HG02763 (cell line): ENCODE measurements around the gene GUCY2C.

ENCODE experiments used
- ATAC-seq: cut with Tn5 transposase; IDR thresholded peaks from one replicate; pipeline ENCODE4 v1.9.1; 2021; ENCODE audit warnings: mild to moderate bottlenecking, moderate library complexity; ENCODE audit not compliant: unreplicated experiment

GUCY2C gene

DNA sequence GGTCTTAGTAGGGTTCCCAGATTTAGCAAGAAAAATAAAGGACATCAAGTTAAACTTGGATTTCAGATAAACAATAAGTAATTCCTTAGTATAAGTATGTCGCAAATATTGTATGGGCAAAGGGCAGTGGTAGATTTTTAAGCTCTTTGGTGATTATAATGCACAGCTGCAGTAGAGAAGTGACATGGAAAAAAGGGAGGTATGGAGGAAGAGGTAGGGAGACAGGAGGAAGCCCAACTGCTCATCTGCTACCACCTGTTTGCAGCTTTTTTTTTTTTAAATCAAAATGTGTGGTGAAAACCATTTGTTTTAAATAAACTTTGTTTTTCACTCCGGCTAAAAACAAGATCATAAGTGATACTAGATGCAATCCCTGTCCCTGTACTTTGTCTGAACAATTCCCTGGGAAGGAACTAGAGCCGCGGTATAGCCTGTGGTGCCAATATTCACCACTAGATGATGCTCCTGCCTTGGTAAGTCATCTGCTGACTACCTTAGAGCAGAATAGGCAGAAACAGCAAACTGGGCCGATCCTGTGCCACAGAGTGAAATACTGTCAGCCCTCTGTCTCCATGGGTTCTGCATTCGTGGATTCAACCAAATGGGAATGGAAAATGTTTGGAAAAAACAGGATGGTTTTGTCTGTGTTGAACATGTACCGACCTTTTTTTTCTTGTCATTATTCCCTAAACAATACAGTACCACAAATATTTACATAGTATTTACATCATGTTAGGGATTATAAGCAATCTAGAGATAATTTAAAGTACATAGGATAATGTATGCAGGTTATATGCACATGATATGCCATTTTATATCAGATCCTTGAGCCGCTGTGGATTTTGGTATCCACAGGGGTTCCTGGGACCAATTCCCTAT is 66.3 kb downstream of the GUCY2C start:
- ATAC-seq: peak; percentile 95

DNA sequence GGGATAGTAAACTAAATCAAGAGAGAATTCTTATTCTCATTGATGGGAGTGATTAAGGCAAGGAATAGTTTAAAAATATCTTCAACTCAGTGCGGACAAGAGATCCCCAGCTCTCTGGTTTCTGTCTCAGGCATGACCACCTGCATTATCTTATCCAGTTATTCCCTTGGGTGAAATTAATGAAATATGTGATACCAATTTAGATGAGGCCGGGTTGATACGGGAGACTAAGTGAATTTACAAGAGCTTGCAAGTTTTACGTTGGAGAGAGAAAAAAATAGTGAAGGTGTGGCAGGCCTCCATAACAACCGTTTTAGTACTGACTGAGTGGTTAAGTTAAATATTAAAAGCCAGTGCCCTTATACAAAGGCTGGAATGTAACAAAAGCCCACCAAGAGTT is 67.6 kb downstream of the GUCY2C start:
- no peak for ATAC-seq

DNA sequence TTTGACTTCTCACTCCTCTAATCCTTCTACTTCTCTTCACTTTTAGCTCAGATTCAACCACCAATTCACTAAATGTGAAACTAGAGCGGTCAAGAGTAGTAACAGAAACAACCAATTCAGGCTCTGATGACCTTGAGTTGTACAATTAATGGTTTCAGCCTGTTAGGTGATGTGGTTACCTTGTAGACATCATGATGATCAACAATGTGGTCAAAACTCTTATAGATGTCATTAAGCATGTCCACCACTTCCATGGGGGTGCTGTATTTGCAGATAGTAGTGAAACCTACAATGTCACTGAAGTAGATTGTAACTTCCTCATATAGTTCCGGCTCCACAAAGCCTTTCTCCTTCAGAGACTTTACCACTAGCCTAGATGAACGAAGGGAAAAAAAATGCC is 74.6 kb downstream of the GUCY2C start:
- ATAC-seq: peak; percentile 66

DNA sequence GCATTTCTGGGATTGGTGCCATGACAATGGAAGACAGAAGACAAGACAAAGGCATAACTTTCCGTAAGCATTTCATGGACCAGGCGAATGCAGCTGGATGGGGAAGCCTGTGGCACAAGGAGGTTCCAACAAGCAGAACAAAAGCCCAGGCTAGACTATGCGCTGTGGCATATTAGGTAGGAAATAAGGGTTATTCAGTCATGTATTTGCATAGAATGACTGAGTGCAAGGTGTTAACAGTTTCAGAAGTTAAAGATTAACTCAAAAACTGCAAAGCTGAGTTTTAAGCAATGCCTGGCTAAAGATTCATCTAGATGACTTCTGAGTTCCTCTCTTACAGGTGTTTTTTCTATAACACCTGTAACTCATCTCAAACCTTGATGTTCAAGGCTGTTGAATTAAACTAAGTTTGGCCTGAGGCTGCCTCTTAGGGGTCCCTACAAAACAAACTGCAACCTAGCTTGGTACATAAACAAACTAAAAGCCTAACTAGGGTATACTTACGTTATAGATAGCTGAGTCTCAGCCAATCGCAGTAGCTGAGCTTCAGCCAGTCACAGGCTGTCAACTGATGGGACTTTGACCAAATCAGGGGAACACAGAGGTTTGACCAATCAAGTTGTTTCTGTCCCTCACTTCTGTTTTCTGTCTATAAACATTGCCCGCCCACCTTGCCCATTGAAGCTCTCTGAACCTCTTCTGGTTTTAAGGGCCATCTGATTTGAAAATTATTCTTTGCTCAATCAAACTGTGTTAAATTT is 76.5 kb downstream of the GUCY2C start:
- peak; percentile 68 for ATAC-seq

DNA sequence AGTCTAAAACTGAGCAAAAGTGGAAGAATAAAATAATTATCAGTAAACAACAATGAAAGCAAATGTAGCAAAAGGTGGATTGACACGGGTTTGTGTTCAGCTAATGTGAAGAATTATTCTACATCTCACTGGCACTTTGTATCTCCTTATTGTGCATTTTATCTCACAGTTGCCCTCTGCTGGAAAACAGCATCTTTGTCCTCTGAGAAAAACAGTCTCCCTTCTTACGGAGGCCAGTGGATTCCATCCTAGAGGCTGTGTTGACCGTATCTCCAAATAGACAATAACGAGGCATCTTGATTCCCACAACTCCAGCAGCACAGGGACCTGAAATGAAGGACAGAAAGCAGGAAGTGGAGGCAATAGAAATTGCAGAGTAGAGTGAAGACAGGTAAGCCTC is 77.4 kb downstream of the GUCY2C start:
- ATAC-seq: no peak

DNA sequence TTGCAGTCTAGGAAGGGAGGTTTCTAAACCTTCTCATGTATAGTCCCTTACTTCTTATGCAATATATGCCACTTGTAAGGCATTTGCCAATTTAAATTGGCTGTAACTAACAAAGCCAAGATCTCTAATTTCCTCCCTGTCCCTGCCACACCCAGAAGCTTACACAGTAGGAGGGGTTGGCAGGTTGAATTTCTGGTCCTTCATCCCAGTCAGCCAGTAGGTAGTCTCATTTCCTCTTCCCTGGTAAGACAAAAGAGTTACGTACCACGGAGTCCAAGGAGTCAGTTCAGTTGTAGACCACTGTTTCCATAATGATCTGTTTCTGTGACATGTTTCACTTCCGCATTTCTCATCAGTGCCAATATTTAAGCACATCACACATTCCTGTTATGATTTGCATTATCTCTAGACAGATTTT is 81.7 kb downstream of the GUCY2C start:
- peak; percentile 36 for ATAC-seq

DNA sequence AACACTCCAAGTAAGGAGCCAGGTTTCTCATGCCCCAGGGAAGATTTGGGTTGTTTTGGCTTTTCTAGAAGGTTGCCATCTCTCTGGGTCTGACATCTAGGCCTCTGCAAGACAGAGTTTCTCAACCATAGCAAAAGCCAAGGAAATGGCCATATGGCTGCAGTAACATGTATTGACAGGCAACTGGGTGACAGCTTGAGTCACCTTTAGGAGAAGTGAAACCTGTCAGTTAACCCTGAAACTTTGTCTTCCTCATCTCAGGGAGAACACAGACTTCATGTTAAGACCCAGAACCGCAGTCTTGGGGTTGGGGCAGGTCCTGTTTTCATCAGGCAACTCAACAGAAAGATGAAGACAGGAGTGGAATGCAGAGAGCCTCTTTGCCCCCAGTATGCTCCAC is 82.7 kb downstream of the GUCY2C start:
- peak; percentile 99 for ATAC-seq

DNA sequence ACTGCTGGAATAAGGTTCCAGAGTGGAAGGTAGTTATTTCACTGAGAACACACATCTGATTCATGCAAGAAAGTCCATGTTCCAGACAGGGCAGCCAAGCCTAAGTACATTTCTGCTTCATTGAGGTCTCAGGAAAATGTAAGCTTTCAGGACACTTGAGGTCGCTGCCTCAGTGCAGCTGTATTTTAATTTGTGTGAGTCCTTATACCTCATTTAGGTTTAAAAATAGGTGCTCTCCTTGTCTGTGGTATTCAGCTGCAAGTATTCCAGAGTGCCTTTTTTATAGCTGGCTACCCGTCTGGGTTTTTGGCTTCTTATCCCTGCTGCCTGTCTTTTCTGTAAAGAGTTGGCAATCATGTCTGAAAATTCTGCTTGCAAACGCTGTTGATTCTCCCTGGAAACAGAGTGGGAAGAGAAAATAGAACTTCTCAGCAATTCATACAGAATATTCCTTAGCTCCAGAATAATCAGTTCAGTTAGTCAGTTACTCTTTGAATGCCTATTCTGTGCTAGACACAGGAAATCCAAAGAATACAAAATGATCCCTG is 83.4 kb downstream of the GUCY2C start:
- ATAC-seq: no peak

DNA sequence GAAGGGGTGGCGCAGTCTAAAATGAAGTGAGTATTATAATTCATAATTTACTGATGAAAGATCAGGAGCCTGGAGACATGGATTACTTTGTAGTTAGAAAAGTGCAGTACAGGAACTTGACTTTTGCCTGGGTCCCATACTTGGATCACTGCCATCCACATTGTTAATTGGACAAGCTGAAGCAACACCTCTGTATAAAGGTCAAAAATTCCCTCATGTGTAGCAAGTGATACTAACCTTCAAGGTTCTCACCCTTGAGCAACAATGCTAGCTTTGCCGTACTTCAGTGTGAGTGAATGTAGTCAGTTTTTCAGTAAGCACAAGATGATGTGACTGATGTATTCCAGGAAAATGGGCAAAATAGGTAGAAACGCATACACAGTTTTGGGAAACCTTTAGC is 84.1 kb downstream of the GUCY2C start:
- ATAC-seq: no peak

DNA sequence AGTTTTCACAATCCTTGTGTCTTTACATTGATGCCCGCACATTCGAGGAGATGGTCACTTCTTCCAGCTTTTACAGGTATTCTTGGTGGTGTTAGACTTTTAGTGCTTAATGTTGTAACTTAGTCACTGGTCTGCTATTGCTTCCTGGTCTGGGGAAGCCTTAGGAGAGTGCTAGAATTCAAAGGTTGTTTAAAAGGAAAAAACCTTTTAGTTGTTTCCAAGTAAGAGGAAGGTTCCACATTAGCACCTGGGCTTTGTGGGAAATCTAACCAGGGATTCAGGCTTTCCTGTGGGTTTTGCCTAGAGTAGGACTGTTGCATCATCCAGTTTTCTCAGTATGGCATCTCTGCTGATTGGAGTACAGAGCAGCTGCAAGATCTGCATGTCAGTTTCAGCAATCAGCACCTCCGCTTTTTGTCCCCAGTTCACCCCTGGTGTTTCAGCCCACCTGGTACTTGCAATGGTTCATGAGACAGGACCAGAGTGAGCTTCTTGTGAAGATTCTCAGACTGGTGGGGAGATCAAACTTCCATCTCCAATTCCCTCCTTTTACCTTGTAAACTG is 84.7 kb downstream of the GUCY2C start:
- no peak for ATAC-seq

DNA sequence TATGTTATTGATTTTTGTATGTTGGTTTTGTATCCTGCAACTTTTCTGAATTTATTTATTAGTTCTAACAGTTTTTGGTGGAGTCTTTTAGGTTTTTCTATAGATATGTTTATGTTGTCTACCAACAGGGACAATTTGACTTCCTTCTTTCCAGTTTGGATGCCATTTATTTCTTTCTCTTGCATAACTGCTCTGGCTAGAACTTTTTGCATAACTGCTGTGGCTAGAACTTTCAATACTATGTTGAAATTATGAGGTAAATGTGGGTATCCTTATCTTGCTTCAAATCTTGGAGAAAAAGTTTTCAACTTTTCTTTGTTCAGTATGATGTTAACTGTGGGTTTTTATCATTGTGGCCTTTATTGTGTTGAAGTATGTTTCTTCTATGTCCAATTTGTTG is 88.8 kb downstream of the GUCY2C start:
- no peak for ATAC-seq

DNA sequence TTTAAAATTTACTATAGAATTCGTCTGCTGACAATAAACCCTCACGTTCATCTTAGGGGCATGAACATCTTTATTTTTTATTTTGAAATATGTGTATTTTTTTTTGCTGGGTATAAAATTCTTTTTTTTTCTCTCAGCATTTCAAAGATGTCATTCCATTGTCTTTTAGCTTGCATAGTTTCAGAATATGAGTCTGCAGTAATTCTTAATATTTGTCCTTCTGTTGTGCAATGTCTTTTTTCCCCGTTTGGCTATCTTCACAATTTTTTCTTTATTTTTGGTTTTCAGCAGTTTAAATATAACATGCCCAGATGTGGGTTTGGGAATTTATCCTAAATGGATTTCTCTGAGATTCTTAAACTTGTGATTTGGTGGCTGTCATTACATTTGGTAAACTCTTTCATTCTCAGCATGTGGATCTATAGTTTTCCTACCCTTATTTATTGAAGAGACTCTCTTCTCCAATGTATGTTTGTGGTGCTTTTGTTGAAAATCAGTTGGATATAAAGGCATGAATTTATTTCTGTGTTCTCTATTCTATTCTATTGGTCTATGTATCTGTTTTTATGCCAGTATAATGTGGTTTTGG is 90.9 kb downstream of the GUCY2C start:
- ATAC-seq: no peak

DNA sequence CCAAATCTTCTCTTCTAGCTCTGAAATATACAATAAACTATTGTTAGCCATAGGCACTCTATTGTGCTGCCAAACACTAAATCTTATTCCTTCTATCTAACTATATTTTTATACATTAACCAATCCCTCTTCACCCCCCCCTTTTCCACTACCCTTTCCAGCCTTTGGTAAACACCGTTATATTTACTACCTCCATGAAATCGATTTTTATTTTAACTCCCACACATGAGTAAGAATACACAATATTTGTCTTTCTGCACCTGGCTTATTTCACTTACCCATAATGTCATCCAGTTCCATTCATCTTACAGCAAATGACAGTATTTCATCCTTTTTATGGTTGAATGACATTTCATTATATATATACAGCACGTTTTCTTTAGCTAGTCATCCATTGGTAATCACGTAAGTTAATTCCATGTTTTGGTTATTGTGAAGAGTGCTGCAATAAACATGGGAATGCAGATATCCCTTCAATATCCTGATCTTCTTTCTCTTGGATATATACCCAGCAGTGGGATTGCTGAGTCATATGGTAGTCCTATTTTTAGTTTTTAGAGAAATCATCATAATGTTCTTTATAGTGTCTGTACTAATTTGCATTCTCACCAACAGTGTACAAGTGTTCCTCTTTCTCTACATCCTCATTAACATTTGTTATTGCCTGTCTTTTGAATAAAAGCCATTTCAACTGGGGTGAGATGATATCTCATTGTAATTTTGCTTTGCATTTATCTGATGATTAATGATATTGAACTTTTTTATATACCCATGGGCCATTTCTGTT is 94.5 kb downstream of the GUCY2C start:
- no peak for ATAC-seq

DNA sequence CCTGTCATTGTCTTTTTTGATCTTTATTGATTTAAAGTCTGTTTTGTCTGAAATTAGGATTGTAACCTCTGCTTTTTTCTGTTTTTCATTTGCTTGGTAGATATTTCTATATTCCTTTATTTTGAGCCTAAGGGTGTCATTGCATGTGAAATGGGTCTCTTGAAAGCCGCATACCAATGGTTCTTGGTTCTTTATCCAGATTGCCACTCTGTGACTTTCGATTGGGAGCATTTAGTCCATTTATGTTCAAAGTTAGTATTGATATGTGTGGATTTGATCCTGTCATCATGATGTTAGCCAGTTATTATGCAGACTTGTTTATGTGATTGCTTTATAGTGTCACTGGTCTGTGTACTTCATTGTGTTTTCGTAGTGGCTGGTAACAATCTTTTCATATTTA is 98.9 kb downstream of the GUCY2C start:
- ATAC-seq: no peak

DNA sequence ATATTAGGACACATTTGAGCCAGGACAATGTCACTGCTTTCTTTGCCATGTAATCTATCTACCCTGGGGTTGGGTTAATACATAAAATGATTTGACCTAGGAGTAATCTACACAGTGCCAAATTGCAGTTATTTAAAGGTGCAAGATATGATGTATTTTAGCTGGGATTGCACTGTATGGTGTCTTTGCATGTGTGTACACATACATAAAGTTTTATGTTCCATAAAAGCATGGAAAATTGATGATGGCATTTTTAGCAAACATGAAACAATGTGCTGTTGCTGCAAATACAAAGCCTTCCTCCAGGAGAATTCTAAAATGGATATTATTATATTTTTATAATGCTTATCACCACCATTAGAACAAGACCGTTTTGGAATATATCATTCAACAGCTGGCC is 104.7 kb downstream of the GUCY2C start:
- ATAC-seq: no peak

DNA sequence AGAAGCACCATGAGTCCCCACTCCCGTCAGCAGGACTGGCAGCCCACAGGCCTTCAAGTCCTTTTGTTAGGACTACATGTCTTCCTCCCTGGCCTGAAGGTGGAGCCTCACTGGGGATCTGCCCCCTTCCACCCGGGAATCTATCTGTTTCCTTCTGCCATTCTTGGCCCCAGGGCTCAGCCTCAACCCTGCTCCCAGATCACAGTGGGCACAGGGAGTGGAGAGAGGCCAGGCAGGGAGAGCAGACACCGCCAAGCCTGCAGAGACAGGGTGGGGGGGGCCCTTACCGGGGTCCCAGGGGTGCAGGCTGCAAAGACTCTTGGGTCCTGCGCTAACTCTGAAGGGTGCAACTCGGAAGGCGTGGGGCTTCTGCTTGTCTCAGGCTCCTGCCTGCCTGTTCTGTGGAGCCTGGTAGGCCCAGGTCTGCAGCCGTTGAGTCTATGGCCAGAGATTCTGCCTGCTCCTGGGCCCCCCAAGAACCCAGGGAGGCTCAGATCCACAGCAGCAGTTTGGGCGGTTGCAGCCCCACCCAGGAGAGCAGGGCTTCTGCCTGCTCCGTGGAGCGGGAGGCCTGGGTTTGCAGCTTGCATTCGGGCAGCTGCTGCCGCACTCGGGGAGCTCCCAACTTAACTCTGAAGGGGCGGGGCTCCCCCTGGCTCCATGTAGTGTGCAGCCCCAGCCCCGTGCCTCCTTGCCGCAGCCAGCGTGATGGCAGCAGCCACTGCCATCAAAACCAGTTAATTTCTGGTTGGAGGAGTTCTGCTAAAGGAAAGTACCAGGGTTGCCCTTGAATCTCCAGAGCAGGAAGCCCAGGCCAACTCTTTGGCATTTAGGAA is 107.0 kb downstream of the GUCY2C start:
- ATAC-seq: no peak

DNA sequence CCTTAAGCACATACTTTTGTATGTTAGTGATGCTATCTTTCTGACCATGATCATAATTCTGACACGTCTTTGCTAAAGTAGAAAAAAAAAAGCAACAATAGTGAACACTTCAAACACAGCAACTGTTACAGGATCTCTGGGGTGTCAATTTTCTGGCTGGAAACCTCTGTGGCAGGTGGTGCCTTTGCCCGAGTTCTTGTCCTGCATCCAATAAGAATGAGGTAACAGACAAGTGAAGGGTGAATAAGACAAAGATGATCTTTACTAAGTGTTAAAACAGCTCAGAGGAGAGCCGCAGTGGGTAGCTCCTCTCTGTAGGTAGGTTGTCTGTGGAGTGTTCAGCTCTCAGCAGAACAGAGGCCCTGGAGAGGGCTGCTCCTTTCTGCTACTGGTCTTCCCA is 107.8 kb downstream of the GUCY2C start:
- no peak for ATAC-seq

DNA sequence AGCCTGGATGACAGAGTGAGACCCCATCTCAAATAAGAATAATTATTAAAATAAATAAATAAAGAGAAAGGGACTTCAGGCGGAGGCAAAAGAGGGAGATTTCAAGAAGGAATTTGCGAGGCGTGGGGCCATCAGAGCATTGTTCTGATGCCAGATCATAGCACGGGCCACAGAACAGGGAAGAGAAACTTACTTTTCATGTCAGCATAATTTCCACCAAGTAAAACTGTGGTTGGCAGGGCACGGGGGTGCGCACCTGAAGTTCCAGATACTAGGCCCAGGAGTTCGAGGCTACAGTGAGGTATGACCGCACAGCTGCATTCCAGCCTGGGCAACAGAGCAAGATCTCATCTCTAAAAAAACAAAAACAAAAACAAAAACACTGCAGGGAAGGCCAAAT is 117.8 kb downstream of the GUCY2C start:
- ATAC-seq: no peak

DNA sequence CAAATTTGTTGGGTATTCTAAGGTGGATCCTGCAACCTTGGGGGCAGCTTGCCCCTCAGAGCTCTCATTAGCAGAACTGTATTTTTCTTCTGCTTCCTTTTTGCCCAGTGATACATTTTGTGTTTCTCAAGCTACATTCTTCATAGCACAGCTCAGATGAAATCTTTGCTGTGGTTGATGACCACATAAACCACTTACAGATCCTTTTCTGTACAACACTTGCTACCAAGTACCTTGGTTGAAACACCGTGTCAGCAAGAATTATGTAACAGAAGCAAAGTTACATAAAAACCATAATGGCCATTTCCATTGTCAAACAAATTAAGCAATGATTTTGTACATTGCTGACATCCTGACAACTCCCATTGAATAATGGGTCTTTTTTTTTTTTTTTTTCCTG is 119.1 kb downstream of the GUCY2C start:
- ATAC-seq: no peak

DNA sequence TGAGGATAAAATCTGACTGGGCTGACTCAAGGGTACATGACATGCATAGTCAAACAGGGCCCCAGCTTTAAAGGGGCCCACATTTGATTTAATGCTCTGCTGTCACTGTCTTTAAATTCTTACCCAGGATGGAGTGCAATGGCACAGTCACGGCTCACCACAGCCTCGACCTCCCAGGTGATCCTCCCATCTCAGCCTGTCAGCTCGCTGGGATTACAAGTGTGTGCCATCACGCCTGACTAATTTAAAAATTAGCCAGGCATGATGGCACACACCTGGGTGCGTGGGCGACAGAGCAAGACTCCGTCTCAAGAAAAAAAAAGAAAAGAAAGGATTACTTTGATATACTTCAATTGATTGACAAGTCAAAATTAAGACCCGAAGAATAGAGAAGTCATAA is 119.5 kb downstream of the GUCY2C start:
- ATAC-seq: no peak
